ENCODE measurements around the gene OR56A4. TPM values are rescaled to one million over a fixed set of nuclear protein-coding genes. Genes with fewer than 3 reads are reported as not detected.

The OR56A4 gene
- total RNA-seq = not detected

GRCh38 chr11:6006846-6007245, at the start of gene OR56A4:
Gene OR56A4, minus strand, starts transcription at chr11:6006946. Its CDS starts 3,954 bp downstream, at chr11:6002992.
- no peak for DNase-seq
- Mint-ChIP-seq H3K36me3 (no peaks in the 10 kb centered on the region), H3K27ac (no peak within 1 kb of the TSS), H3K9me3 (no peaks in the 10 kb centered on the region), H3K27me3 (peaks cover 17% of the 10 kb centered on the region), H3K4me1 (no peaks in the 10 kb centered on the region), H3K4me3 (no peak within 1 kb of the TSS)
- POLR2A ChIA-PET = no interaction called here
- ATAC-seq (ENCODE audit: low read depth) = no peak

DNA sequence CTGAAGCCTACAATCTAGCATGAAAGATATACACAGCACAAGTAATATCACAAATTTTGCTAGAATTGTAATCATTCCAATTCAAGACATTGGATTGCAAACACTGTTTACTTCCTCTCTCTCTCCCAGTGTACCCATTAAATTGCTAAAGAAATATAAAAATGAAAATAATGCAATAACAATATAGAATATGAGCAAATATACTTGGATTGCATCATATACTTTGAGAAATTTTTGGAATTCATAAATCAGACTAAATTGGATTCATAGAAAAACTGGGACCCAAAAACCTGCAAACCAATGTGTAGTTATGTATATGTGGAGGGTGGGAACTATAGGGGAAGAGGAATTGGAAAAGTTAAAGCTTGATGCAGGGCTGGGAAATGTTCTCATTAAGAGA, 48.8 kb upstream of the OR56A4 start:
- H3K9me3 Mint-ChIP-seq = no peaks in the 10 kb centered on the region
- no peak for DNase-seq
- H3K27me3 Mint-ChIP-seq = peaks cover 20% of the 10 kb centered on the region
- POLR2A ChIA-PET = no interaction called here
- no peak overlapping the region for H3K4me3 Mint-ChIP-seq
- ATAC-seq (ENCODE audit: low read depth) = no peak
- no peaks in the 10 kb centered on the region for H3K36me3 Mint-ChIP-seq
- H3K4me1 Mint-ChIP-seq = no peaks in the 10 kb centered on the region
- H3K27ac Mint-ChIP-seq = no peak overlapping the region

DNA sequence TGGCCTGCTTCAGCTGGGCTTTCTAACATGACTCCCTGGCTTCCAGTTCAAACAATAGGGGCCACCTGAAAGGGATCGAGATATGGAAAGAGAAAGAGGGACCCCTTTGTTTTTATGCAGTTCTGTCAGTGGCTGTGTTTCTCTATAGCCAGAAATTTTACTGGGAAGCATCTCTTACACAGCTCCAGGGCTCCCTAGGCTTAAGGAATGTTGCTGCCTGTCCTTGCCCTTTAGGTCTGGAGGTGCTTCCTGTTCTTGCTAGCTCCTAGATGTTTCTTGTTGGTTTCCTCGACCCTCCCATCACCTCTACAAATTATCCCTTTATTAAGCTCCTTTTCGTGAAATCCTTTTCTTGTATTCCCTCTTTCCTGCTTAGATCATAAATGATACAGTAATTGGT, 45.6 kb upstream of the OR56A4 start:
- DNase-seq (no peak), ATAC-seq (ENCODE audit: low read depth) (no peak)
- Mint-ChIP-seq H3K27ac (no peak overlapping the region), H3K4me3 (no peak overlapping the region), H3K9me3 (no peaks in the 10 kb centered on the region), H3K27me3 (peaks cover 28% of the 10 kb centered on the region), H3K4me1 (no peaks in the 10 kb centered on the region), H3K36me3 (no peaks in the 10 kb centered on the region)
- POLR2A ChIA-PET = no interaction called here

GRCh38 chr11:6040874-6041273, 34.1 kb upstream of the OR56A4 start:
- Mint-ChIP-seq H3K27me3 (peaks cover 22% of the 10 kb centered on the region), H3K4me1 (no peaks in the 10 kb centered on the region), H3K9me3 (no peaks in the 10 kb centered on the region), H3K36me3 (no peaks in the 10 kb centered on the region), H3K27ac (no peak overlapping the region), H3K4me3 (no peak overlapping the region)
- ATAC-seq (ENCODE audit: low read depth) (no peak), DNase-seq (no peak)
- POLR2A ChIA-PET = no interaction called here

GRCh38 chr11:6030708-6031405, 24.1 kb upstream of the OR56A4 start, which contains the start of gene OR56A1:
Gene OR56A1, minus strand, starts transcription at chr11:6030758. Its CDS starts 3,066 bp downstream, at chr11:6027692.
- Mint-ChIP-seq H3K27me3 (peaks cover 13% of the 10 kb centered on the region), H3K9me3 (no peaks in the 10 kb centered on the region), H3K4me1 (no peaks in the 10 kb centered on the region), H3K27ac (no peak within 1 kb of the TSS), H3K4me3 (no peak within 1 kb of the TSS), H3K36me3 (no peaks in the 10 kb centered on the region)
- POLR2A ChIA-PET = no interaction called here
- ATAC-seq (ENCODE audit: low read depth) (no peak), DNase-seq (no peak)

DNA sequence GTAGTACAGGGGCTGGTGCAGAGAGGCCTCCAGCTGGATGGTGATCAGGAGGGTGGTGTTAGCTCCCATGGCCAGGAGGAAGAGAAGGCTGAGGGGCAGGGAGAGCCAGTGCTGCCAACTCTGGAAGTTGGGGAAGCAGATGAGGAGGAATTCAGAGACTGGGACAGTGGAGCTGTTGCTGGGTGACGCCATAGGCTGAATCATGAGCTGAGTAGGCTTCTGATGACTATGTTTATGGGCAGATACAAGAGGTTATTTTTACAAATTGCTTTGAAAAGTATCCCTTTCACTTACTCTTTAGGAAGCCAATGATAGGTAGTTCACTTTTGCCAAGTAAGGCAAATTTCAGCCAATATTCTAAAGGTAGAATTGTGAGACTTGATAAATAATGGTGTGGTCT, 20.8 kb upstream of the OR56A4 start:
- H3K9me3 Mint-ChIP-seq = no peaks in the 10 kb centered on the region
- POLR2A ChIA-PET = no interaction called here
- ATAC-seq (ENCODE audit: low read depth) (no peak), DNase-seq (no peak)
- no peaks in the 10 kb centered on the region for H3K36me3 Mint-ChIP-seq
- H3K4me1 Mint-ChIP-seq = no peaks in the 10 kb centered on the region
- H3K4me3 Mint-ChIP-seq = no peak overlapping the region
- H3K27me3 Mint-ChIP-seq = peaks cover 10% of the 10 kb centered on the region
- no peak overlapping the region for H3K27ac Mint-ChIP-seq

DNA sequence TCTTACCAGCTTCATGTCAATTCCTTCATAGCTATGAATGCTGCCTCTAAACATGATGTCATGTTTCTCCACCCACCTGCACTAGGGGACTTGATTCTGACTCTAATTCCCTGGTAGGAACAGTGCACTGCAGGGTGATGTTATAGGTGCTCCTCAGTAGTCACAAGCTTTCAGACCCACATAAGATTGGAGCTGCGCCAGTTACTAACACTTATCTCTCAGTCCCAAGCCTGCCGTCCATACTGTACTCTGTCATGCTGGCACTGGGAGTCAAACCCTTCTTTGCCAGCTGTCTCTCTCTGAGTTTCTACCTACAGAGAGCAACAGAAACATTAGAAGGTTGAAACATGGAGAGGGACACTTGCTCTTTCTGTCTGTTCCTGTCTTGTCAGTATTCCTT, 18.3 kb upstream of the OR56A4 start:
- POLR2A ChIA-PET = no interaction called here
- H3K4me1 Mint-ChIP-seq = no peaks in the 10 kb centered on the region

GRCh38 chr11:6022956-6023355, 16.2 kb upstream of the OR56A4 start:
- peaks cover 29% of the 10 kb centered on the region for H3K27me3 Mint-ChIP-seq
- no peaks in the 10 kb centered on the region for H3K9me3 Mint-ChIP-seq
- no peak overlapping the region for H3K4me3 Mint-ChIP-seq
- H3K36me3 Mint-ChIP-seq = no peaks in the 10 kb centered on the region
- H3K27ac Mint-ChIP-seq = no peak overlapping the region
- POLR2A ChIA-PET = no interaction called here
- no peaks in the 10 kb centered on the region for H3K4me1 Mint-ChIP-seq
- DNase-seq (no peak), ATAC-seq (ENCODE audit: low read depth) (peak; percentile 33)

More for the DNA sequence above, 18.3 kb upstream of the OR56A4 start:
- Mint-ChIP-seq H3K9me3 (no peaks in the 10 kb centered on the region), H3K4me3 (no peak overlapping the region), H3K27ac (no peak overlapping the region), H3K27me3 (peaks cover 16% of the 10 kb centered on the region), H3K36me3 (no peaks in the 10 kb centered on the region)
- no peak for DNase-seq
- ATAC-seq (ENCODE audit: low read depth) = no peak

- ATAC-seq (ENCODE audit: low read depth) (no peak), DNase-seq (no peak)
- H3K9me3 Mint-ChIP-seq = peaks cover 3% of the 10 kb centered on the region
- H3K27me3 Mint-ChIP-seq = peaks cover 11% of the 10 kb centered on the region
- H3K4me3 Mint-ChIP-seq = no peak overlapping the region
- POLR2A ChIA-PET = no interaction called here
- H3K36me3 Mint-ChIP-seq = no peaks in the 10 kb centered on the region
- H3K27ac Mint-ChIP-seq = no peak overlapping the region
- no peaks in the 10 kb centered on the region for H3K4me1 Mint-ChIP-seq
Measured at GRCh38 chr11:6013042-6013441, 6.3 kb upstream of the OR56A4 start.

GRCh38 chr11:6012035-6012668, 5.4 kb upstream of the OR56A4 start:
- Mint-ChIP-seq H3K9me3 (peaks cover 3% of the 10 kb centered on the region), H3K36me3 (no peaks in the 10 kb centered on the region), H3K27me3 (peaks cover 11% of the 10 kb centered on the region), H3K4me1 (no peaks in the 10 kb centered on the region), H3K4me3 (no peak overlapping the region), H3K27ac (no peak overlapping the region)
- no peak for DNase-seq
- POLR2A ChIA-PET = no interaction called here
- ATAC-seq (ENCODE audit: low read depth) = no peak

- POLR2A ChIA-PET = no interaction called here
- no peaks in the 10 kb centered on the region for H3K36me3 Mint-ChIP-seq
- DNase-seq (no peak), ATAC-seq (ENCODE audit: low read depth) (no peak)
- no peaks in the 10 kb centered on the region for H3K4me1 Mint-ChIP-seq
- H3K9me3 Mint-ChIP-seq = no peaks in the 10 kb centered on the region
- peaks cover 17% of the 10 kb centered on the region for H3K27me3 Mint-ChIP-seq
- no peak overlapping the region for H3K4me3 Mint-ChIP-seq
- H3K27ac Mint-ChIP-seq = no peak overlapping the region
Measured at GRCh38 chr11:6006395-6006794, 351 bp downstream of the OR56A4 start.

DNA sequence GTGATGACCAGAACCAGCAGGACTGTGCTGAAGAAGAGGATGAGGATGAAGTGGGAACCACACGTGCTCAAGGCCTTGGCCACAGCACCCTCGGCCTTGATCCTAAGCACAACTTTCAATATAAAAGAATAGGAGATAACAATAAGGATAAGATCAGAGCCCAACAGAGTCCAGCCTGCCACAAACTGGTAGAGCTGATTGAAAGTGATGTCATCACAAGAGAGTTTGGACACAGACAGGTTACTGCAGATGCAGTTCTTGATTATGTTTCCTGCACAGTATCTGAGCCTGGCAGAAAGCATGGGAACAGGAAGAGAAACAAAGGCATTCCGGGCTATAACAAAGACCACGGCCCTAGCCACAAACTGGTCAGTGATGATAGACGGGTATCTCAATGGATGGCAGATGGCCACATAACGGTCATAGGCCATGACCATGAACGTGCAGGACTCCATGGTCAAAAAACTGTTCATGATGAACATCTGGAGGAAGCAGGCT, 4.5 kb downstream of the OR56A4 start:
- POLR2A ChIA-PET = no interaction called here
- no peak for ATAC-seq (ENCODE audit: low read depth)
- Mint-ChIP-seq H3K36me3 (no peaks in the 10 kb centered on the region), H3K27me3 (peaks cover 13% of the 10 kb centered on the region), H3K4me3 (no peak overlapping the region), H3K4me1 (no peaks in the 10 kb centered on the region), H3K27ac (no peak overlapping the region), H3K9me3 (no peaks in the 10 kb centered on the region)
- DNase-seq = no peak

- ATAC-seq (ENCODE audit: low read depth) = no peak
- no peak for DNase-seq
- no peak overlapping the region for H3K4me3 Mint-ChIP-seq
- POLR2A ChIA-PET = no interaction called here
- H3K4me1 Mint-ChIP-seq = no peaks in the 10 kb centered on the region
- H3K9me3 Mint-ChIP-seq = no peaks in the 10 kb centered on the region
- no peaks in the 10 kb centered on the region for H3K36me3 Mint-ChIP-seq
- peaks cover 14% of the 10 kb centered on the region for H3K27me3 Mint-ChIP-seq
- H3K27ac Mint-ChIP-seq = no peak overlapping the region
Measured at GRCh38 chr11:5994791-5995190, 12.0 kb downstream of the OR56A4 start.

- DNase-seq = no peak
- no peak overlapping the region for H3K4me3 Mint-ChIP-seq
- H3K9me3 Mint-ChIP-seq = no peaks in the 10 kb centered on the region
- no peak for ATAC-seq (ENCODE audit: low read depth)
- POLR2A ChIA-PET = no interaction called here
- H3K36me3 Mint-ChIP-seq = no peaks in the 10 kb centered on the region
- peaks cover 11% of the 10 kb centered on the region for H3K27me3 Mint-ChIP-seq
- no peaks in the 10 kb centered on the region for H3K4me1 Mint-ChIP-seq
- no peak overlapping the region for H3K27ac Mint-ChIP-seq
Measured at GRCh38 chr11:5992604-5993251, 14.0 kb downstream of the OR56A4 start.

All from activated naive CD8-positive, alpha-beta T cell treated with anti-CD3 and anti-CD28 coated beads, Interleukin-2, amount 10 ng/mL, durations not matched to agents 7 days and 5 days (primary cell).